Type B pancreatic cell (in vitro differentiated cells): ENCODE data around the gene NFE2L1. TPM values are rescaled to one million over a fixed set of nuclear protein-coding genes. Genes with fewer than 3 reads are reported as not detected.

ENCODE experiments used
- DNase-seq: peaks from one replicate; pipeline ENCODE4 v3.0.0; 2021; ENCODE audit warnings: mixed read lengths; ENCODE audit not compliant: unreplicated experiment; ENCODE audit errors: extremely low spot score
- H3K27ac Mint-ChIP-seq: 2 replicates; pipeline ENCODE4 v1.8.0; 2021; ENCODE audit warnings: mild to moderate bottlenecking, mixed read lengths
- H3K27me3 Mint-ChIP-seq: 2 replicates; pipeline ENCODE4 v1.8.0; 2021; ENCODE audit warnings: mixed read lengths
- H3K36me3 Mint-ChIP-seq: 2 replicates; pipeline ENCODE4 v1.8.0; 2021; ENCODE audit warnings: mixed read lengths
- H3K4me1 Mint-ChIP-seq: one replicate; pipeline ENCODE4 v1.8.0; 2021; ENCODE audit warnings: mixed read lengths; ENCODE audit not compliant: unreplicated experiment
- H3K4me3 Mint-ChIP-seq: 2 replicates; pipeline ENCODE4 v1.8.0; 2021; ENCODE audit warnings: mild to moderate bottlenecking, mixed read lengths
- H3K9me3 Mint-ChIP-seq: 2 replicates; pipeline ENCODE4 v1.8.0; 2021; ENCODE audit warnings: mixed read lengths
- total RNA-seq: library from RNA; stranded (reverse); gene quantifications from 2 replicates; pipeline ENCODE4 v1.2.1, GENCODE V29; 2021; ENCODE audit warnings: low replicate concordance
- TF ChIP-seq, protein P1 (sequence below): fragments of 200-600 bp; sonication (generic); conservative IDR thresholded peaks from 2 replicates; pipeline ENCODE4 v1.5.0; 2021; ENCODE audit warnings: antibody characterized with exemption, mild to moderate bottlenecking

The NFE2L1 gene
- total RNA-seq, 1 donor from 2014 or later, result 99.1 TPM

DNA sequence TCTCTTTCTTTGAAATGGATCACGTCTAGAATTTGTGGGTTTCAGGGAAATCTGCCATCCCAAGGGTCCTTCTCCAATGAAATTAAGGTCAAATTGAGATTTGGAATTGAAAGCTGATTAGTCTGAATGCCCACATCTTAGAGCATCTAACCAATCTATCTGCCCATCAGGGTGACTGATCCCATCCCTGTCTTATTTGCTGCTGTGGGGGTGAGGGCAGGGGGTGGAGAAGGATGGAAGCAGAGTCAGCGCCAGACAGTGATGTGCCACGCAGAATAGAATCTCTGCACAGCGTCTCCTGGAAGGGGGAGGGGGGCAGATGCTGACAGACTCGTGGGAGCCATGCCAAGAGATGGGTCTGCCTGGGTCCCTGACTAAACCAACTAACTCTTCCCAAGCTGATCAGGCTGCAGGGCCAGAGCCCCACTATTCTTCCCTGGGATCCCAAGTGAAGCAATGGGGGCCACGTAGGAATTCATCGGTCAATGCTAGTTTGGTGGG, 45.2 kb upstream of the NFE2L1 start:
- TF ChIP-seq, protein P1, sequence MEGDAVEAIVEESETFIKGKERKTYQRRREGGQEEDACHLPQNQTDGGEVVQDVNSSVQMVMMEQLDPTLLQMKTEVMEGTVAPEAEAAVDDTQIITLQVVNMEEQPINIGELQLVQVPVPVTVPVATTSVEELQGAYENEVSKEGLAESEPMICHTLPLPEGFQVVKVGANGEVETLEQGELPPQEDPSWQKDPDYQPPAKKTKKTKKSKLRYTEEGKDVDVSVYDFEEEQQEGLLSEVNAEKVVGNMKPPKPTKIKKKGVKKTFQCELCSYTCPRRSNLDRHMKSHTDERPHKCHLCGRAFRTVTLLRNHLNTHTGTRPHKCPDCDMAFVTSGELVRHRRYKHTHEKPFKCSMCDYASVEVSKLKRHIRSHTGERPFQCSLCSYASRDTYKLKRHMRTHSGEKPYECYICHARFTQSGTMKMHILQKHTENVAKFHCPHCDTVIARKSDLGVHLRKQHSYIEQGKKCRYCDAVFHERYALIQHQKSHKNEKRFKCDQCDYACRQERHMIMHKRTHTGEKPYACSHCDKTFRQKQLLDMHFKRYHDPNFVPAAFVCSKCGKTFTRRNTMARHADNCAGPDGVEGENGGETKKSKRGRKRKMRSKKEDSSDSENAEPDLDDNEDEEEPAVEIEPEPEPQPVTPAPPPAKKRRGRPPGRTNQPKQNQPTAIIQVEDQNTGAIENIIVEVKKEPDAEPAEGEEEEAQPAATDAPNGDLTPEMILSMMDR, result no peak
- peak overlapping the region; percentile 81 for H3K27ac Mint-ChIP-seq
- H3K27me3 Mint-ChIP-seq, result peaks cover 13% of the 10 kb centered on the region
- H3K9me3 Mint-ChIP-seq, result no peaks in the 10 kb centered on the region
- peaks cover 45% of the 10 kb centered on the region for H3K4me1 Mint-ChIP-seq
- H3K36me3 Mint-ChIP-seq, result no peaks in the 10 kb centered on the region
- peak overlapping the region; percentile 60 for H3K4me3 Mint-ChIP-seq
- DNase-seq, result no peak

DNA sequence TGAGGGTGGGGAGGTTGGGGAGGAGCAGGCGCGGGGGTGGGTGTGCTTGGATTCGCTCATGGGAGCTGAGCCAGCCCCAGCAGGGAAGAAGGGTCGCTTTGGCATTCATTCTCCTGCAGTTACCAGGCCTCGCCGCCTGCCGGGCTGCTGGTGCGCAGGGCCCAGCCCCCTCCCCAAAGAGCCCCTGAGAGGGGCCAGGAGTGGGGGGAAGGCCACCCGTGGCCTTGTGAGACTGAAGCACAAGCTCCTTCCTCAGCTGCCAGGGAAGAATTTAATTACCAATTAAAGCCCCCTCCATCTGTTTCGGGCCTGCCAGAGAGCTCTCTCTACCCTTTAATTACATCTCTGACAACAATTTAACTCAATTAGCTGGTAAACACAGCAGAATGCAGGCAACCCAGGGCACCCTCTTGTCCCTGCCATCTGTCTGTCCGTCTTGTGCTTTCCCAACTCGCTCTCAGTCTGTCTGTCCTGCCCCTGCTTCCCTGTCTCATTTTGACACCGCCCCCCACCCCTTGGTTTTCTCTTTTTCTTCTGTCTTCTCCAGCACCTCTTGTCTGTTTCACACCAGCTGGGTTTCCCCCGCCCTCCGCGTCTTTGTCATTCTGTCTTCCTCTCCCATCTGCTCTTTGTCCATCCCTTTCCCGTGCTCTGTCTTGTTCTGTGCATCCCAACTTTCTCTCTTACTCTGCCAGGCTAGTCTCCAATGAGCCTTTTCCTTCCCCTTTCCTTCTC, 44.6 kb upstream of the NFE2L1 start:
- Mint-ChIP-seq H3K4me1 (peaks cover 47% of the 10 kb centered on the region), H3K9me3 (no peaks in the 10 kb centered on the region), H3K36me3 (no peaks in the 10 kb centered on the region), H3K4me3 (peak overlapping the region; percentile 60), H3K27me3 (peaks cover 13% of the 10 kb centered on the region), H3K27ac (peak overlapping the region; percentile 81)
- TF ChIP-seq, protein P1, result peak; percentile 70
- no peak for DNase-seq

DNA sequence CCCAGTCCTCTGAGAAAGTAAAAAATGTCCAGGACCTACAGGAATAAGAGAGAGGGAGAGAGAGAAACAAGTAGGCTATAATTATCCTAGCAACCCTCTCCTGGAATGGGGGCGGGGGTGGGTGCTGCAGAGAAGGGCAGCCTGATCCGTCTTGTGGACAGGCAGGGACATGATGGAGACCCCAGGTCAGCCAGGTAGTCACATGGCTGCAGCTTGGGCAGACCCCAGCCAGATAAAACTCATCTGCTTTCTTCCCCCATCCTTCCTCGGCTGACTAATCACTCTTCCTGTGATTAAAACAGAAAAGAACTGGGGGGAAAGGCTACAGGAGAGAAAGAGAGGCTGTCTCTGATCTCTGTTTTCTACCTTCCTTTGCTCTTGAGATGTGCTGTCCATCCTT, 43.2 kb upstream of the NFE2L1 start:
- no peaks in the 10 kb centered on the region for H3K36me3 Mint-ChIP-seq
- H3K27ac Mint-ChIP-seq, result no peak overlapping the region
- peaks cover 42% of the 10 kb centered on the region for H3K4me1 Mint-ChIP-seq
- DNase-seq, result no peak
- TF ChIP-seq, protein P1, result no peak
- H3K4me3 Mint-ChIP-seq, result no peak overlapping the region
- H3K9me3 Mint-ChIP-seq, result no peaks in the 10 kb centered on the region
- peaks cover 8% of the 10 kb centered on the region for H3K27me3 Mint-ChIP-seq

DNA sequence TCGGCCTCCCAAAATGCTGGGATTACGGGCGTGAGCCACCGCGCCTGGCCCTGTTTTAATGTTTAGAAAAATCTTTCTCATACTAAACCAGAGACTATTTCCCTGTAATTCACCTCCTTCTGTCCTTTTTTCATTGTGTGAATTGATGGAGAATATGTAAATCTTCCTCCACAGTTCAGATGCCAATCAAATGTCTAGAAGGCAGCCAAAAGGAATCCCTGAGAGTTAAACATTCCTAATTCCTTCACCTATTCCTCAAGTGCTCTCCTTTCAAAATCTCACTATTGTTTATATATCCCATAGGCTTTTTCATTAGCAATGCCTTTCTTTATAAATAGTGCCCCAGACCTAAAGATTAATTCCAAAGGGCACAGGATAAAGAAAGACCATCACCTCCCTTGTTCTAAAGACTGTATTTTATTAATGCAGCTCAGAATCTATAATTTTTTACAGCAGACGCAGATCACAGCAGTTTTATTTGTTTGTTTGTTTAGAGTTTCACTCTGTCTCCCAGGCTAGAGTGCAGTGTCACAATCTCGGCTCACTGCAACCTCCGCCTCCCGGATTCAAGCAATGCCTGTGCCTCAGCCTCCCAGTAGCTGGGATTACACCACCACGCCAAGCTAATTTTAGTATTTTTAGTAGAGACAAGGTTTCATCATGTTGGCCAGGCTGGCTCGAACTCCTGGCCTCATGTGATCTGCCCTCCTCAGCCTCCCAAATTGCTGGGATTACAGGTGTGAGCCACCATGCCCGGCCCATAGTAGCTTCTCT, 41.0 kb upstream of the NFE2L1 start:
- Mint-ChIP-seq H3K36me3 (no peaks in the 10 kb centered on the region), H3K27me3 (peaks cover 12% of the 10 kb centered on the region), H3K4me1 (peaks cover 44% of the 10 kb centered on the region), H3K27ac (no peak overlapping the region), H3K4me3 (no peak overlapping the region), H3K9me3 (no peaks in the 10 kb centered on the region)
- TF ChIP-seq, protein P1, result no peak
- no peak for DNase-seq

DNA sequence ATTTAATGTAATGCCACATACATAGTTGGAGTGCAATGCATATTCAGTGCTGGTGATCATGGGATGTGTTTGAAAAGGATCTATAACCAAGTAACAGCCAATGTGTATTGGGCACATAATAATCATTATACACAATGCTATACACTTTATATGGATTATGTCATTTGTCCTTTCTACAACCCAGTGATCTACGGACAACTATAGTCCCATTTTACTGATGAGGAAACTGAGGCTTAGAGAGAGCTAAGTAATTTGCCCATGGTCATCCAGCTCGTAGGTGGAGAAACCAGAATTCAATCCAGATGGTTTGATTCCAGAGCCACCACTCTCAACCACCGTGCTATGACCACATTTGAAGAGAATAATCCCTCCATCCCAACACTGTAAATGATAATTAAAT, 38.0 kb upstream of the NFE2L1 start:
- no peak for DNase-seq
- Mint-ChIP-seq H3K27me3 (peaks cover 20% of the 10 kb centered on the region), H3K36me3 (no peaks in the 10 kb centered on the region), H3K4me3 (no peak overlapping the region), H3K27ac (no peak overlapping the region), H3K9me3 (no peaks in the 10 kb centered on the region), H3K4me1 (peaks cover 44% of the 10 kb centered on the region)
- TF ChIP-seq, protein P1, result no peak
